ENCODE measurements around the gene RCC2.

- no peak for TF ChIP-seq CTCF (IDR thresholded peaks at IDR 0.05)
- TF ChIP-seq ZFP36 (IDR thresholded peaks at IDR 0.05; ENCODE audit: borderline replicate concordance, partially characterized antibody) = no peak
- no peak for TF ChIP-seq EP300 (IDR thresholded peaks at IDR 0.05)
- no peak for TF ChIP-seq SREBF2 (IDR thresholded peaks at IDR 0.05)
- no peak for TF ChIP-seq REST (IDR thresholded peaks at IDR 0.05)
- no peak for TF ChIP-seq RFX5 (IDR thresholded peaks at IDR 0.05)
- TF ChIP-seq USF2 (IDR thresholded peaks at IDR 0.05) = no peak
- no peak for TF ChIP-seq RAD21 (conservative IDR thresholded peaks at IDR 0.05 in 1 of 2, IDR thresholded peaks at IDR 0.05 in 1 of 2)
- no peak for TF ChIP-seq POLR2A (IDR thresholded peaks at IDR 0.05; ENCODE audit: low read length)
Measured at GRCh38 chr1:17360272-17360956, 79.1 kb downstream of the RCC2 start.
